Cardiac fibroblast (primary cell): ENCODE data around the gene OR4K1.
"Not testable (repeated sequence)": the region's sequence is repeated elsewhere in the genome, so short reads cannot be mapped to it uniquely, and the experiment has no call there.

Experiments used
- DNase-seq, 2 donors: peaks; one replicate each; pipeline versions ENCODE4 v3.0.0 to v3.0.0-alpha.2; 2010; ENCODE audit warnings: low read depth in 2 of 2
- H3K4me3 ChIP-seq, 2 donors: replicated peaks in 1 of 2; 1 replicate in 1 of 2; 2 replicates in 1 of 2; pipeline ENCODE4 v1.5.1; 2011; ENCODE audit warnings: low read depth in 2 of 2, low read length in 2 of 2, mild to moderate bottlenecking in 2 of 2, moderate library complexity in 1 of 2
- CTCF ChIP-seq: IDR thresholded peaks from one replicate; pipeline ENCODE4 v1.5.1; 2011; ENCODE audit warnings: low read depth, mild to moderate bottlenecking, low read length, inconsistent platforms

Gene OR4K1

DNA sequence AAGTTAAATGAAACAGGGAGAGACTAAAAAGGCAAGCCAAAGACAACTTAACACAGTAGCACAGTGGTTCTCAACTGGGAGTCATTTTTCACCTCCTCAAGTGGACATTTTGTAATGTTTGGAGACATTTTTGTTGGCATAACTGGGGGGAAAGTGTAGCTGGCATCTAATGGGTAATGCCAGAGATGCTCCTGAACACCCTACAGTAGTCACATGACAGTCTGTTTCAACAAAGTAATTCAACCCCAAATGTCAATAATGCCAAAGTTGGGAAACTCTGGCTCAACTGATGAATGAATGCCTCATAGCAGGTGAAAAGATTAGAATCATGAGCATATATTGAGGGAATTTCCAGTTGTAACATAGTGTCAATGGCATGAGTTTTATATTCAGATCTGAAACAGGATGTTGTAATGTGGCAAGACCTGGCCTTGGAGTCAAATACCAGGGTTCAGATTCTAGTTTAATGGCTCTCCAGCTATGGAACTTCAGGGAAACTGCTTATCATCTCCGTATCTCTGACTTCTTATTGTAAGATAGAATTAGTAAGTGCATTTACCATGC, 12.7 kb upstream of the OR4K1 start:
- no peak overlapping the region for H3K4me3 ChIP-seq
- no peak for TF ChIP-seq CTCF
- no peak for DNase-seq

DNA sequence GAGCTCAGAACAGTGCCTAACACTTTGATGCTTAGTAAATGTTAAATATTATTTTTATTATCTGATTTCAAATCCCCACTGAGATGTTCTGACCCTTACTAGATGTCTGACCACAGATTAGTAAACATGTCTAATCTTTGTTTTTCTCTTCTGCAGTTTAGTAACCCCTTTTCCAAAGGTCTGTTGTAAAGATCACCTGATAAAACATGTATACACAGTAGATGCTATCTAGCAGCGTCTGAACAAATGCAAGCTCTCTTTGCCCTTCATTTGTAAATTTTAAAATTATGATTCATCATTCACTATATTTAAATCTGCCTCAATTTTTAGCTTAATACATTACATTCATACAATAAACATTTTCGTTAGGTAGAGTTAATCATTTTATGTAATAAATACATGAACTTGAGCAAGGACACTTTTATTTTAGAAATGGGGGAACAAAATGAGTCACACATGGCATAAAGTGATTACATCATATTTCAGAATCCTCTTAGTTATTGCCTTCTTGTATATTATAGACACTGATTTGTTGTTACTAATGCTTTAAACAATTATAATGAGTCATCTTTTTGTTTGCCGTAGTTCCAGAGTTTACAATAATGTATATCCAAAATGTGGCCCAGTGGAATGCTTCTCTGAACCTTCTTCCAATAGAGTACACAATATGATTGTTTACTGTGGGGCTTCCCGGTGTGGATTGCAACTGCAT, 12.0 kb upstream of the OR4K1 start:
- DNase-seq = no peak
- no peak overlapping the region for H3K4me3 ChIP-seq
- TF ChIP-seq CTCF = no peak

DNA sequence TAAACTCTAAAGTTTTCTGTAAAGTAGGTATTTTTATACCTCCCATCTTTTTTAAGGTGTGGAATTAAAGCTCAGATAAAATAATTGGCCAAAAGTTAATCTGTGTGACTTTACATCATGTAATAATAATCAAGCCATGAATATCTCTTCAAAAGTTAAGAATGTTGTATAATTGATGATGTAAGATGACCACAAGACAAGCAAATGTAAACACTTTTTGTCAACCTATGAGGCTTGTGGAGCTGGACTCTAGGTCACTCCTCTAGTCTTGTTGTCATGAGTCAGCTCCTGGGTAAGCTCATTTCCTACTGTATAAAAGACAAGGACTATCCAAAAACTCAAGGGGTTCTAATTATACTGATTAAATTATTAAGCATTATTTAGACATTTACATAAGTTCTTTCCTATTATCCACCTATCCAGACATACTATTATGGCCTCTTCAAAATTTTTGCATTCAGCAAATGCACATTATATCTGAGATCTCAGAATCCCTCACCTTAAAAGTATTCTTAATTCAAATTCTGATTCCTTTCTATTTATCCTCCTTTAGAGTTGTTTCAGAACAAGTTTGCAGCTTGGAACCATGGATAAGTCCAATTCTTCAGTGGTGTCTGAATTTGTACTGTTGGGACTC, 10.6 kb upstream of the OR4K1 start, which contains the start of gene OR4K5:
Gene OR4K5 (plus strand): TSS at position 587 of the 637 bp plus-strand sequence. CDS start 0 bp downstream, at position 587.
- TF ChIP-seq CTCF = no peak
- H3K4me3 ChIP-seq = no peak within 1 kb of the TSS
- no peak for DNase-seq

DNA sequence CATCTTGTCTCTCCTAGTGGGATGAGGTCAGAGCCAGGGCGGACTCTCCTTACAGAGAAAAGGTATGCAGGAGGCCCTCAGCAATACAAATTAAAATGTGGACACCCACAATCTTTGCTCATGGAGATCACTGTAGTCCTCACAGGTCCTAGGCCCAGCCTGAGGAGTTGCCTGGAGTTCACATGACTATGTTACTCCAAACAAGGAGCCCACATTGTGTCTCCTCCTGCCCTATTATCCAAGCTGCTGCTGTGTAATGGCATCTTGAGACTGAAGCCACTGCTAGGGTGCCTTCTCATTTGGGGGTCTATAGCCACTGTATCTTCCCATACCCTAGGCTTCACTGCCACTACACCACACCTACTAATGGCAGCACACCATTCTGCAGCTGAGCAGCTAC, 11.0 kb downstream of the OR4K1 start:
- no peak for DNase-seq
- no peak for TF ChIP-seq CTCF
- no peak overlapping the region for H3K4me3 ChIP-seq

- peak in 1 of 2 donors; percentile 6 for DNase-seq
- no peak overlapping the region for H3K4me3 ChIP-seq
- no peak for TF ChIP-seq CTCF
These were observed 16.8 kb downstream of the OR4K1 start for GRCh38 chr14:19947413-19948090.

GRCh38 chr14:19949218-19949617, 18.5 kb downstream of the OR4K1 start:
- no peak for TF ChIP-seq CTCF
- no peak overlapping the region for H3K4me3 ChIP-seq
- DNase-seq = no peak

DNA sequence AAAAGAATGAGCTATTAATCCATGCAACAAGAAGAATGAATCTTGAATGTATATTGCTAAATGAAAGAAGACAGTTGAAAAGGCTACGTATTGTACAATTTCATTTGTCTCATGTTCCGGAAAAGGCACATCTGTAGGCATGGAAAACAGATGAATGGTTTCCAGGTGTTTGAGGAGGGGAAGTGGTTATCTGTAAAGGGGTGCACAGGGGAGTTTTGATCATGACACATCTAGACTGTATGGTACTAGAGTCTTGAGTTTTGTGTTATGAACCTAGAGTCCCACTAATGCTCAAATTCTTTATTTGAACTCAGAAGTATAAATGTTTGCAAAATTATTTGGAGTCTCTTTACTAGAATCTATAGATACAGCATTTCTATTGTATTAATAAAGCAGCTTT, 39.0 kb downstream of the OR4K1 start:
- H3K4me3 ChIP-seq, DNase-seq: not testable (repeated sequence)
